ENCODE results near the gene MUC6.

Gene MUC6

DNA sequence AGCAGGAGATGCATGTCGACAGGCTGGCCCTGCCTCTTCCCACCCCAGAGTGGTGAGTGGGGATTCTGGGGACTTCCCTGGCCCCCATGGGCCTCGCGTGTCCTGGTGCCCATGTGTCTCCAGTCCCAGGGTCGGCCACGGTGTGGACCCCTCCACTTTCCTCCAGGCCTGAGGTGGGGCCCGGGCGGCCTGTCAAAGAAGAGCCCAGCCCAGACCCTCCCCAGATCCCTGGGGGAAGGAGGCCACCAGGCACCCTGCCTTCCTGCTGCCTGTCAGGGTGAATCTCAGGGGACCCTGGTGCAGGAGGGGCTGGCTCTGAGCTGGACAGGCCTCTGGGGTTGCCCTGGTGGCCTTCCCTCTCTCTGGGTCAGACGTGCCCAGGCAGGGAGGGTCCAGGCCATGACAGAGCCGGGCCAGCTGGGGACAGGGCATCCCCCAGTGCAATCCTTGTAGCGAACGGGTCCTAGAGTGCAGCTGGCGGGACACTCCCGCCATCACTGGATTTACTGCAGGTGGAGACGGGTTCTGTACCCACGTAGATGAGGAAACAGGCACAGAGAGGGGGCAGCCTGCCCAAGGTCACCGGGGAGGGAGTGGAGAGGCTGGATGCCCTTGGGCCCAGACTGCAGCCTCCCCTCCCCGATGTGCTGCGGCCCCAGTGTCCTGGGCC lies 13.5 kb upstream of the MUC6 start:
- DNase-seq (ENCODE audit: low read depth): no peak
- TF ChIP-seq, protein P1, sequence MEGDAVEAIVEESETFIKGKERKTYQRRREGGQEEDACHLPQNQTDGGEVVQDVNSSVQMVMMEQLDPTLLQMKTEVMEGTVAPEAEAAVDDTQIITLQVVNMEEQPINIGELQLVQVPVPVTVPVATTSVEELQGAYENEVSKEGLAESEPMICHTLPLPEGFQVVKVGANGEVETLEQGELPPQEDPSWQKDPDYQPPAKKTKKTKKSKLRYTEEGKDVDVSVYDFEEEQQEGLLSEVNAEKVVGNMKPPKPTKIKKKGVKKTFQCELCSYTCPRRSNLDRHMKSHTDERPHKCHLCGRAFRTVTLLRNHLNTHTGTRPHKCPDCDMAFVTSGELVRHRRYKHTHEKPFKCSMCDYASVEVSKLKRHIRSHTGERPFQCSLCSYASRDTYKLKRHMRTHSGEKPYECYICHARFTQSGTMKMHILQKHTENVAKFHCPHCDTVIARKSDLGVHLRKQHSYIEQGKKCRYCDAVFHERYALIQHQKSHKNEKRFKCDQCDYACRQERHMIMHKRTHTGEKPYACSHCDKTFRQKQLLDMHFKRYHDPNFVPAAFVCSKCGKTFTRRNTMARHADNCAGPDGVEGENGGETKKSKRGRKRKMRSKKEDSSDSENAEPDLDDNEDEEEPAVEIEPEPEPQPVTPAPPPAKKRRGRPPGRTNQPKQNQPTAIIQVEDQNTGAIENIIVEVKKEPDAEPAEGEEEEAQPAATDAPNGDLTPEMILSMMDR (IDR thresholded peaks at IDR 0.05; ENCODE audit: control insufficient read depth, insufficient read depth, low read depth, low read length, missing control alignments): no peak
- no peak overlapping the region for H3K4me3 ChIP-seq (ENCODE audit: control insufficient read depth, low read depth, low read length)

DNA sequence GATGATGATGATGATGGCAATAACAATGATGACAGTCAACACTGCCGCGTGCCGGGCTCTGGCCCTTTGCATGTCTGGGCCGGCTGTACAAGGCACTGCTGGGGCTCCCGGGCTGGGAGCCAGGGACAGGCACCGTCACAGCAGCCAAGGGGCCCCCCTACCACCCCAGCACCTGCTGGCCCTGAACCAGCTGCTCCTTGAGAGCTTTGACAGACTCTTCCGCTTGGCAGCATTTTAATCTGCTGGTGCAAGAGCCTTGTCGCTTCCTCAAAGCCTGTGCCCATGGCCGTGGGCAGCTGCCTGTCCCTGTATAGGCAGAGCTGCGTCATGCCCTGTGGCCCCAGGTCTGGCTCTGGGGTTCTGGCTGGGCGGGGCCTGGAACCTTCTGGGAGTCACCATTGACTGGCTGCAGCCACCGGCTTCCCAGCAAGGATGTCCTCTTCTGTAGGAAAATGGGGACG lies 12.9 kb upstream of the MUC6 start:
- TF ChIP-seq, protein P1 (IDR thresholded peaks at IDR 0.05; ENCODE audit: control insufficient read depth, insufficient read depth, low read depth, low read length, missing control alignments): no peak
- DNase-seq (ENCODE audit: low read depth): no peak

DNA sequence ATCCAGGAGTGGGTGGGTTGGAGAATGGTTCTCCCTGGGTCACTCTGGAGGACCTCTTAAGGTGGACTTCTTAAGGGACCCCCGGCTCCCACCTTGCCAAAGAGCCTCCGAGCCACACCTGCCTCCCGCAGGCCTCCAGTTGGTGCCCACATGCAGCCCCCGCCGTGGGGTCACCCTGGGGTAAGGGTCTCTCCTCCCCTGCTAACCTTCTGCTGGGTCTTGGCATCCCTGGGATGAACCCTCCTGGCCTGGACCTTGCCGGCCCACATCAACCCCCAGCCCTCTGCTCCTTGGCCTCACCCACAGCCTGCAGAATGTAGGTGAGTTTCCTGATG lies 12.5 kb upstream of the MUC6 start:
- DNase-seq (ENCODE audit: low read depth): no peak
- TF ChIP-seq, protein P1 (IDR thresholded peaks at IDR 0.05; ENCODE audit: control insufficient read depth, insufficient read depth, low read depth, low read length, missing control alignments): no peak
- no peak overlapping the region for H3K4me3 ChIP-seq (ENCODE audit: control insufficient read depth, low read depth, low read length)

More for the DNA sequence above, 12.9 kb upstream of the MUC6 start:
- no peak overlapping the region for H3K4me3 ChIP-seq (ENCODE audit: control insufficient read depth, low read depth, low read length)

DNA sequence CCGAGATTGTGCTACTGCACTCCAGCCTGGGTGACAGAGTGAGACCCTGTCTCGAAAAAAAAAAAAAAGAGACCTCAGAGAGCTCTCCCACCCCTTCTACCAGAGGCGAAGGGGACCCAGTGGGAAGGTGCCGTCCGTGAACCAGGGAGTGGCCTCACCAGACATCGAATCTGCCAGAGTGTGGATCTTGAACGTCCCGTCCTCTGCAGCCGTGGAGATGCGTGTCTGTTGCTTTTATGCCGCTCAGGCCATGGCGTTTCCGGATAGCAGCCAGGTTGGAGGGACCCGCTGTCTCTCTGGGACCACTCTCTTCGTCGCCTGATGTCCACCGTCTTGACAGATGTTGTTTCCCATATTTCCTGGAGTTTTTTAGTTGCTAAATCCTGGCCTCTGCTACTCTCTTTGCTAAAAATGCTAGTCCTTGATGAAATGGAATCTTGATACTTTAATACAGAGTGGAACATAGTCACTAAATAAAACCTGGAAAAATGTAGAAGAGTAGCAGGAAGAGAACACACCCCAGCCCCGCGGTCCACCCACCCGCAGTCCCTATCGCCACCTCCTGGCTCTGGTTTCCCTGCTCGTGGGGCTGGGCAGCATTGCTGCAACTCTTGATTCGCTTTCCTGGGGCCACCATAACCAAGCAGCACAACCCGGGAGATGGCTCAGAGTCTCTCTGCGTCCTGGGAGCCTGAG lies 12.0 kb upstream of the MUC6 start:
- H3K4me3 ChIP-seq (ENCODE audit: control insufficient read depth, low read depth, low read length): no peak overlapping the region
- DNase-seq (ENCODE audit: low read depth): no peak
- TF ChIP-seq, protein P1 (IDR thresholded peaks at IDR 0.05; ENCODE audit: control insufficient read depth, insufficient read depth, low read depth, low read length, missing control alignments): no peak

DNA sequence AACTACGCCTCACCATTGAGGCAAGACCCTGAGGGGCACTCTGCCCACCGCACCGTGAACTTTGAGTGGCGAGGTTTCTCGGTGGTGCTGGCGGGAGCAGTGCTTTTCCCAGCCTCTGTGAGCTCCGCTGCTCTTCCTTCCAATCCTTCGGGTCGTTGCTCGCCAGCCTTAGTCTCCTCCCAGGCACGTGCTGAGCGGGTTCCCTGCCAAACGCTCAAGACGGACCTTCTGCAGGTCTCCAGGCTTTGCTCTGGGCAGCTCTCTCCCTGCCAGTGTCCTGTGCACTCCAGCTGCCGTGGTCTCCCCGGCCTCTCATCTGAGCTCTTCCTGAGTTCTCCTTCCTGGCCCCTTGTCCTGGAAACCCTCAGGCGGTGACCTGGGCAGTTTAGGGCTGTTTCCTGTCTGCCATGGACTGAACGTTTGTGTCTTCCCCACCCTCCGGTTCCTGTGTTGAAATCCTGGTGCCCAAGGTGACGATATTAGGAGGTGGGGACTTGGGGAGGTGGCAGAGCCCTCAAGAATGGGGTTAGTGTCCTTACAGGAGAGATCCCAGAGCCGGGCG lies 11.2 kb upstream of the MUC6 start:
- TF ChIP-seq, protein P1 (IDR thresholded peaks at IDR 0.05; ENCODE audit: control insufficient read depth, insufficient read depth, low read depth, low read length, missing control alignments): no peak
- DNase-seq (ENCODE audit: low read depth): no peak
- H3K4me3 ChIP-seq (ENCODE audit: control insufficient read depth, low read depth, low read length): no peak overlapping the region

DNA sequence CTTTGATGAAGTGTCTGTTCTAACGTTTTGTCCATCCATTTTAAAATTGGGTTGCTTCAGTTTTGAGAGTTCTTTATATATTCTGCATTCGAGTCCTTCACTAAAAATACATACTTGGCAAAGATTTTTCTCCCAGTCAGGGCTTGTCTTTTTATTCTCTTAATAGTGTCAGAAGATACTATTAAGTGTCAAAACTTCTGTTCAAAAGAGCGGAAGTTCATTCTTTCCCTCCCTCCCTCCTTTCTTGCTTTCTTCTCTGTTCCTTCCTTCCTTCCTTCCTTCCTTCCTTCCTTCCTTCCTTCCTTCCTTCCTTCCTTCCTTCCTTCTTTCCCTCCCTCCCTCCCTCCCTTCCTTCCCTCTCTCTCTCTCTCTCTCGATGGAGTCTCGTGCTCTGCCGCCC lies 7.6 kb upstream of the MUC6 start:
- DNase-seq (ENCODE audit: low read depth): no peak
- no peak overlapping the region for H3K4me3 ChIP-seq (ENCODE audit: control insufficient read depth, low read depth, low read length)
- TF ChIP-seq, protein P1 (IDR thresholded peaks at IDR 0.05; ENCODE audit: control insufficient read depth, insufficient read depth, low read depth, low read length, missing control alignments): no peak

All from AG09309 (cell line).